ENCODE results near the gene PIK3AP1. TPM values are rescaled to one million over a fixed set of nuclear protein-coding genes. Genes with fewer than 3 reads are reported as not detected.

PIK3AP1 gene
- polyA plus RNA-seq, 2 of the 4 experiments (the other 2 are of a cell fraction), result 1.6 to 3.2 TPM

DNA sequence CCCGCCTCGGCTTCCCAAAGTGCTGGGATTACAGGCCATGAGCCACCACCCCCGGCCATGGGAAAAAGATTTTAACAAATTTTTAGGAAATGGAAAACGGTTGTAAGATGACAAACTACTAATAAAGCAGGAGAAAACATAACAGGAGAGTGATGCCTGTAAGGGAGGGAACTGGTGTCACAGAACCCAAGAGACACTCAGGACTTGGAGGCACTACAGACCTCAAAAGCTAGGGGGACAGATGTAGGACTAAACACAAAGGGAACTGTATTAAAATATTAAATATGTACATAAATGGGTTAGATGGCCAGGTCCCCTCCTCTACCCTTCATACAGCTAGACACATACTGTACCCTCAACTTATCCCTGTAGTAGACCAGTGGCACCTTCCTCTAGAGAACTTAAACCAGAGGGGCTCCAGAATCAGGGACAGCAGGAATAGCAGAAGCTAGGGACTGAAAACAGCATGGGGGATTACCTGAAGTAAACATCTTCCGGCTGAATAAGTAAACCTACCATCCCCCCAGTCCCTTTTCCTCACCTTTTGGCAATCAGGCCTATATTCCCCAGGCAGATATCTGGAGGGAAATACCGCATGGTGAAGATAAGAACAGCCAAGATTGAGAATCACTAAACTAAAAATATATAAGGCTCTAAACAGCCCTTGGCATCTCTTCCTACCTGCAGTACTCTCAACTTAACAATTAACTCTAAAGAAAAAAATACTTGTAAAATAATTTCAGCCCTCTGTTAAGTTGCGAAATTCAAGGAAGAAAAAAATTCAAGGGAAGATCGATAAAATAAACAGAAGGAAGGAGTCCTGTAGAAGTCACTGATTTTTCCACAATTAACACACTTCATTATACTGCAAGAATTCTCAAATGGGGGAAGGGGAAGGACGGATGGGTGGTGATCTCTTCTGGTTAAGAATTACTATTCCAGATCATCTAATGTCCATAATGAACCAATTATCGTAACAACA, 149.0 kb downstream of the PIK3AP1 start:
- ChIA-PET CTCF (interaction anchor here (0.7 kb wide), 1 partner anchor 258 kb away, joined by 3 read pairs; no protein-coding TSS in a partner anchor), POLR2A (no interaction called here)
- TF ChIP-seq, protein P1, sequence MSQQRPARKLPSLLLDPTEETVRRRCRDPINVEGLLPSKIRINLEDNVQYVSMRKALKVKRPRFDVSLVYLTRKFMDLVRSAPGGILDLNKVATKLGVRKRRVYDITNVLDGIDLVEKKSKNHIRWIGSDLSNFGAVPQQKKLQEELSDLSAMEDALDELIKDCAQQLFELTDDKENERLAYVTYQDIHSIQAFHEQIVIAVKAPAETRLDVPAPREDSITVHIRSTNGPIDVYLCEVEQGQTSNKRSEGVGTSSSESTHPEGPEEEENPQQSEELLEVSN (IDR thresholded peaks at IDR 0.05; ENCODE audit: borderline replicate concordance, low read depth), result no peak
- no peak for TF ChIP-seq EHF (CRISPR knock-in tag; IDR thresholded peaks at IDR 0.05)
- no peak for TF ChIP-seq HDAC2 (IDR thresholded peaks at IDR 0.05)
- TF ChIP-seq MAZ (IDR thresholded peaks at IDR 0.05; ENCODE audit: borderline replicate concordance, low read depth, low read length), result no peak
- peak in 1 of 2 experiments; percentile 27; a peak in 1 of 4 replicates for TF ChIP-seq CEBPB (IDR thresholded peaks at IDR 0.05)
- no peak for TF ChIP-seq CBX2 (IDR thresholded peaks at IDR 0.05; ENCODE audit: borderline replicate concordance, low read depth)
- TF ChIP-seq KDM1A (IDR thresholded peaks at IDR 0.05; ENCODE audit: low read depth), result no peak
- FAIRE-seq (no peak), ATAC-seq (0 out of 6 replicates have a peak, but pooled peaks of 1 of the 2 experiments have one; percentile 19), DNase-seq (ENCODE audit: low read depth in 1 of 2, low spot score in 1 of 2) (no peak)
- Histone ChIP-seq H3K4me1 (peaks cover 5% of the 10 kb centered on the region; the same call in 1 of the 3 replicates), H3K4me2 (no peak overlapping the region), H3K27ac (no peak overlapping the region), H3K9me3 (no peaks in the 10 kb centered on the region), H3K4me3 (no peak overlapping the region)
- 86% methylated on average over 10 of the region's 10 CpGs for WGBS (ENCODE audit: missing lambda C conversion rate)

DNA sequence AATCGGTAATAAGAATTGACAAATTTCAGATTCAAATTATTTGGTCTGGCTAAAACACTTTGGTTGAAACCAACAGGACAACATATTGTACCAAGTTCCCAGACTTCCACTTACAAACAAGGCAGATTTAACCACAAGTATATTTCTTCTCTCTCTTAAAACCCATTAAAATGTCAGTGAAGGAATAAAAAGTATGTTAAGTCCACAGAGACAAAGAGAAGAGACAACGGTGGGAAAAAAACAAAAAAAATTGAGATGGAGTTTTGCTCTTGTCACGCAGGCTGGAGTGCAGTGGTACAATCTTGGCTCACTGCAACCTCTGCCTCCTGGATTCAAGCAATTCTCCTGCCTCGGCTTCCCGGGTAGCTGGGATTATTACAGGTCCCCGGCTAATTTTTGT, 149.8 kb downstream of the PIK3AP1 start:
- no peak for TF ChIP-seq MAFK (IDR thresholded peaks at IDR 0.05; ENCODE audit: partially characterized antibody)
- no peak for ATAC-seq
- 90% methylated on average over 6 of the region's 6 CpGs for WGBS (ENCODE audit: missing lambda C conversion rate)

DNA sequence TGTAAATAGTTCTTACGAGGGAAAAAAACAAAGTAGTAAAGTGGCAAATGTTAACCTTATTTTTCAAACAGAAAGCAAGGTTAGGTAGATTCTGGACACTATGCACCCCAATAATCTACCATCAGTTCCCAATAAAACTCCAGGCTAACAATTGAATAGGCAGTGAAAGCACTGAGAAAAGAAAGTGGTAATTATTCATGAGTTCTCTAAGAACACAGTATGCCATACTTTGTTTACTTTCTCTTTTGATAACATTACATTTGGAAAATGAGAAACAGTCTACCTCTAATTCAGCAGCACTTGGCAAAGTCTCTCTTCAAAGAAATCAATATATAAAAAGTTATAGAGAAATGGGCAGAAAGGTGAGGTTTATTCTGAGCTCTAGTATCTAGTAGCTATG, 151.9 kb downstream of the PIK3AP1 start:
- peaks cover 12% of the 10 kb centered on the region; the same call in 2 of the 3 replicates for H3K4me1 ChIP-seq
- no peak overlapping the region for H3K4me2 ChIP-seq
- FAIRE-seq (no peak), DNase-seq (ENCODE audit: low read depth in 1 of 2, low spot score in 1 of 2) (no peak), ATAC-seq (no peak)
- H3K27ac ChIP-seq, result no peak overlapping the region
- H3K9me3 ChIP-seq, result no peaks in the 10 kb centered on the region
- H3K4me3 ChIP-seq, result no peak overlapping the region
- WGBS (ENCODE audit: missing lambda C conversion rate), result 91% methylated on average over 1 of the region's 1 CpG
- ChIA-PET POLR2A (no interaction called here), CTCF (no interaction called here)
- TF ChIP-seq FOXS1 (CRISPR knock-in tag; IDR thresholded peaks at IDR 0.05), result no peak
- TF ChIP-seq, protein P2, sequence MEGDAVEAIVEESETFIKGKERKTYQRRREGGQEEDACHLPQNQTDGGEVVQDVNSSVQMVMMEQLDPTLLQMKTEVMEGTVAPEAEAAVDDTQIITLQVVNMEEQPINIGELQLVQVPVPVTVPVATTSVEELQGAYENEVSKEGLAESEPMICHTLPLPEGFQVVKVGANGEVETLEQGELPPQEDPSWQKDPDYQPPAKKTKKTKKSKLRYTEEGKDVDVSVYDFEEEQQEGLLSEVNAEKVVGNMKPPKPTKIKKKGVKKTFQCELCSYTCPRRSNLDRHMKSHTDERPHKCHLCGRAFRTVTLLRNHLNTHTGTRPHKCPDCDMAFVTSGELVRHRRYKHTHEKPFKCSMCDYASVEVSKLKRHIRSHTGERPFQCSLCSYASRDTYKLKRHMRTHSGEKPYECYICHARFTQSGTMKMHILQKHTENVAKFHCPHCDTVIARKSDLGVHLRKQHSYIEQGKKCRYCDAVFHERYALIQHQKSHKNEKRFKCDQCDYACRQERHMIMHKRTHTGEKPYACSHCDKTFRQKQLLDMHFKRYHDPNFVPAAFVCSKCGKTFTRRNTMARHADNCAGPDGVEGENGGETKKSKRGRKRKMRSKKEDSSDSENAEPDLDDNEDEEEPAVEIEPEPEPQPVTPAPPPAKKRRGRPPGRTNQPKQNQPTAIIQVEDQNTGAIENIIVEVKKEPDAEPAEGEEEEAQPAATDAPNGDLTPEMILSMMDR (IDR thresholded peaks at IDR 0.05), result no peak
- no peak for TF ChIP-seq EHF (CRISPR knock-in tag; IDR thresholded peaks at IDR 0.05)
- no peak for TF ChIP-seq JUN (IDR thresholded peaks at IDR 0.05)

More for the DNA sequence above, 149.8 kb downstream of the PIK3AP1 start:
- no peak overlapping the region for H3K4me3 ChIP-seq
- FAIRE-seq, result no peak
- no peaks in the 10 kb centered on the region for H3K9me3 ChIP-seq
- H3K4me2 ChIP-seq, result no peak overlapping the region
- ChIA-PET POLR2A (no interaction called here), CTCF (no interaction called here)
- DNase-seq (ENCODE audit: low read depth in 1 of 2, low spot score in 1 of 2), result no peak
- H3K27ac ChIP-seq, result no peak overlapping the region
- peaks cover 12% of the 10 kb centered on the region; the same call in 2 of the 3 replicates for H3K4me1 ChIP-seq

DNA sequence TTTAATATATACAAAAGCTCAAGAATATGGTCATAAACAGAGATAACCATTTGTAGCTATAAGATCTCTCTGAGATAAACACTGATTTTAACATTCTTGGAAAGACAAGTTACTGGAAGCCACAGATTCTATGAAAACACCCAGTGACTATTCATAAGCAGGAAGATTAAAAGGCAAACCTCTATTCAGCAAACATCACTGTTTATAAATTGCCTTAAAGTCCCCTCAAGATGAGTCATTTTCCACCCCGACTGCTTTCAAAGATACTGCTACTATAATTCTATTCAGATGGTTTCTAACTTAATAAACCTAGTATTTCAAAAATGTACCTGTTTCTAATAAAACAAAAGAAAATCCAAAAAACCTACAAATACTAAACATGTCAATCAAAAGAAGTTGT, 154.5 kb downstream of the PIK3AP1 start:
- H3K4me3 ChIP-seq, result no peak overlapping the region
- DNase-seq (ENCODE audit: low read depth in 1 of 2, low spot score in 1 of 2) (no peak), ATAC-seq (no peak), FAIRE-seq (no peak)
- no peaks in the 10 kb centered on the region for H3K9me3 ChIP-seq
- ChIA-PET CTCF (interaction anchor here (1.2 kb wide), 1 partner anchor 52 kb away, joined by 3 read pairs; the partner anchor contains the start of gene TLL2), POLR2A (no interaction called here)
- TF ChIP-seq FOSL2 (IDR thresholded peaks at IDR 0.05) (0 out of 2 replicates have a peak, but pooled peaks have one; percentile 7), FOSL2 (CRISPR knock-in tag; IDR thresholded peaks at IDR 0.05) (no peak), EHMT2 (IDR thresholded peaks at IDR 0.05; ENCODE audit: low read depth) (no peak)
- WGBS (ENCODE audit: missing lambda C conversion rate), result 7% methylated on average over 1 of the region's 1 CpG
- H3K27ac ChIP-seq, result no peak overlapping the region
- H3K4me1 ChIP-seq, result peaks cover 21% of the 10 kb centered on the region
- H3K4me2 ChIP-seq, result 0 out of 3 replicates have a peak overlapping the region, but pooled peaks have one; percentile 12
